ENCODE measurements around the gene ASB4.
"Not testable (repeated sequence)": the region's sequence is repeated elsewhere in the genome, so short reads cannot be mapped to it uniquely, and the experiment has no call there.

ASB4 gene

GRCh38 chr7:95549818-95550529, 64.2 kb downstream of the ASB4 start:
- Histone ChIP-seq H3K27ac (ENCODE audit: low read length) (no peak overlapping the region), H3K27me3 (ENCODE audit: low read depth, low read length) (no peaks in the 10 kb centered on the region), H3K9ac (ENCODE audit: low read length) (no peak overlapping the region), H3K4me1 (ENCODE audit: low read length) (peaks cover 9% of the 10 kb centered on the region), H4K20me1 (ENCODE audit: insufficient read depth, low read length) (no peaks in the 10 kb centered on the region), H3K79me2 (ENCODE audit: low read length) (no peaks in the 10 kb centered on the region), H3K36me3 (replicated peaks; ENCODE audit: low read depth, low read length) (no peaks in the 10 kb centered on the region), H3K4me2 (ENCODE audit: low read length) (no peak overlapping the region), H2AFZ (ENCODE audit: low read depth, low read length) (no peak overlapping the region), H3K9me3 (ENCODE audit: insufficient read depth, low read length) (no peaks in the 10 kb centered on the region), H3K4me3 (ENCODE audit: low read length) (no peak overlapping the region)
- TF ChIP-seq CTCF (IDR thresholded peaks at IDR 0.05; ENCODE audit: low read depth, low read length) (no peak), EZH2phosphoT487 (IDR thresholded peaks at IDR 0.05; ENCODE audit: low read depth) (no peak)

- Histone ChIP-seq H3K9me3 (ENCODE audit: insufficient read depth, low read length) (no peaks in the 10 kb centered on the region), H2AFZ (ENCODE audit: low read depth, low read length) (no peak overlapping the region), H3K9ac (ENCODE audit: low read length) (no peak overlapping the region), H3K27ac (ENCODE audit: low read length) (no peak overlapping the region), H3K79me2 (ENCODE audit: low read length) (no peaks in the 10 kb centered on the region), H3K4me1 (ENCODE audit: low read length) (peaks cover 9% of the 10 kb centered on the region), H3K36me3 (replicated peaks; ENCODE audit: low read depth, low read length) (no peaks in the 10 kb centered on the region), H3K4me2 (ENCODE audit: low read length) (no peak overlapping the region), H3K4me3 (ENCODE audit: low read length) (no peak overlapping the region), H4K20me1 (ENCODE audit: insufficient read depth, low read length) (no peaks in the 10 kb centered on the region), H3K27me3 (ENCODE audit: low read depth, low read length) (no peaks in the 10 kb centered on the region)
- TF ChIP-seq CTCF (IDR thresholded peaks at IDR 0.05; ENCODE audit: low read depth, low read length): no peak
- TF ChIP-seq EZH2phosphoT487 (IDR thresholded peaks at IDR 0.05; ENCODE audit: low read depth): no peak
Measured at GRCh38 chr7:95550546-95550945, 64.8 kb downstream of the ASB4 start.

GRCh38 chr7:95552010-95552926, 66.5 kb downstream of the ASB4 start:
- H3K36me3 ChIP-seq (replicated peaks; ENCODE audit: low read depth, low read length); H4K20me1 ChIP-seq (ENCODE audit: insufficient read depth, low read length); H3K4me1 ChIP-seq (ENCODE audit: low read length); H3K4me3 ChIP-seq (ENCODE audit: low read length); H3K9ac ChIP-seq (ENCODE audit: low read length); H2AFZ ChIP-seq (ENCODE audit: low read depth, low read length); H3K27me3 ChIP-seq (ENCODE audit: low read depth, low read length); H3K9me3 ChIP-seq (ENCODE audit: insufficient read depth, low read length); H3K4me2 ChIP-seq (ENCODE audit: low read length); H3K27ac ChIP-seq (ENCODE audit: low read length); H3K79me2 ChIP-seq (ENCODE audit: low read length): not testable (repeated sequence)

GRCh38 chr7:95553939-95554338, 68.2 kb downstream of the ASB4 start:
- H3K9me3 ChIP-seq (ENCODE audit: insufficient read depth, low read length): no peaks in the 10 kb centered on the region
- no peak overlapping the region for H3K4me2 ChIP-seq (ENCODE audit: low read length)
- no peaks in the 10 kb centered on the region for H4K20me1 ChIP-seq (ENCODE audit: insufficient read depth, low read length)
- H3K9ac ChIP-seq (ENCODE audit: low read length): no peak overlapping the region
- H3K79me2 ChIP-seq (ENCODE audit: low read length): no peaks in the 10 kb centered on the region
- peaks cover 1% of the 10 kb centered on the region for H3K4me1 ChIP-seq (ENCODE audit: low read length)
- H3K27ac ChIP-seq (ENCODE audit: low read length): no peak overlapping the region
- H3K36me3 ChIP-seq (replicated peaks; ENCODE audit: low read depth, low read length): no peaks in the 10 kb centered on the region
- no peak overlapping the region for H2AFZ ChIP-seq (ENCODE audit: low read depth, low read length)
- TF ChIP-seq EZH2phosphoT487 (IDR thresholded peaks at IDR 0.05; ENCODE audit: low read depth) (no peak), CTCF (IDR thresholded peaks at IDR 0.05; ENCODE audit: low read depth, low read length) (no peak)
- no peak overlapping the region for H3K4me3 ChIP-seq (ENCODE audit: low read length)
- no peaks in the 10 kb centered on the region for H3K27me3 ChIP-seq (ENCODE audit: low read depth, low read length)

Data from OCI-LY3 (cell line).